Esophagus squamous epithelium (tissue), 4 donors: Measurements from ENCODE around the gene LRRC32.

ENCODE experiments used
- CTCF ChIP-seq, 6 experiments: fragments of 450-650 bp in 4 of 6; fragments of 200-600 bp in 2 of 6; sonication (generic) in 2 of 6; IDR thresholded peaks; one replicate each; pipeline ENCODE4 v1.5.1; 2016 to 2019; ENCODE audit warnings: antibody characterized with exemption in 6 of 6, mild to moderate bottlenecking in 4 of 6, moderate library complexity in 4 of 6
- POLR2A ChIP-seq, 4 donors: fragments of 450-650 bp; IDR thresholded peaks; one replicate each; pipeline ENCODE4 v1.6.1; 2017; ENCODE audit warnings: antibody characterized with exemption in 4 of 4, mild to moderate bottlenecking in 4 of 4, moderate library complexity in 3 of 4

GRCh38 chr11:76629853-76630599, 40.5 kb downstream of the LRRC32 start:
- TF ChIP-seq CTCF (IDR thresholded peaks at IDR 0.05) = peak in 1 of 6 experiments; percentile 6
- peak in 1 of 4 donors; percentile 30 for TF ChIP-seq POLR2A (IDR thresholded peaks at IDR 0.05)
